HL-60/S4 treated with retinoic acid at 250 ng/mL for 4 days and 3 days (cell line): Measurements from ENCODE around the gene CAPZA1.
"Not testable (repeated sequence)": the region's sequence is repeated elsewhere in the genome, so short reads cannot be mapped to it uniquely, and the experiment has no call there.

Experiments
- in situ Hi-C: fragments of 300-500 bp; cut with MboI; formaldehyde crosslinking; loops from 2 replicates; pipeline ENCODE4 v1.7.0; 2022; ENCODE audit warnings: low sequenced_read_pairs

The CAPZA1 gene

DNA sequence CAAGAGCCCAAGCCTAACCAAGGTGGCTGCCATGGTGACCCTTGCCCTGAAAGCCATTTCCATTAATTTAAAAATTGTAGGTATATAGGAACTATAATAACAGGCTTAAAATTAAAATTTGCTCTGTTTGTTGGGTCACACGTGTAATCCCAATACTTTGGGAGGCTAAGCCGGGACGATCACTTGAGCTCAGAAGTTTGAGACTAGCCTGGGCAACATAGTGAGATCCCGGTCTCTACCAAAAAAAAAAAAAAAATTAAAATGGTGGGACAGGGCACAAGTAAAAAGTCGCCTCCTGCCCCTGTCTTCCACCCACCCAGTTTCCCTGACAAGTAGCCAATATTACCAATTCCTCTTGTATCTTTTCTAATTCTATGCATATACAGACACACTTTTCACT, 6.6 kb downstream of the CAPZA1 start:
- in situ Hi-C loops = no loop called here

DNA sequence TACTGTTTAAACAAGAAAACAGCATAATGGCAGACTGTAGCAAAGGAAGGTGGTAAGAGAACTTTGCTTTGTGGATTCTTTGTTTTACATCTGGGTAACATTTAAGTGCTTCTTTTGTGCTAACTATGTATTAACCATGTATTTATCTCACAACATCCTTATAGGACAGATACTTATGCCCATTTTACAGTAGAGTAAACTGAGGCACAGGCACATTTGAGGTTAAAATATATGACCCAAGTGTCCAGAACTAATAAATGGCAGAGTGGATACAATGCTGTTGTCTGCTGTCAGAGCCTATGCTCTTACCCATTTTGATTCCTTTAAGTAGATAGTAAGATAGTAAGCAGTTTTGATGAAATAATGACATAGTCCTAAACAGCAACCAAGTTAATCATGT, 7.3 kb downstream of the CAPZA1 start:
- in situ Hi-C loops = no loop called here

DNA sequence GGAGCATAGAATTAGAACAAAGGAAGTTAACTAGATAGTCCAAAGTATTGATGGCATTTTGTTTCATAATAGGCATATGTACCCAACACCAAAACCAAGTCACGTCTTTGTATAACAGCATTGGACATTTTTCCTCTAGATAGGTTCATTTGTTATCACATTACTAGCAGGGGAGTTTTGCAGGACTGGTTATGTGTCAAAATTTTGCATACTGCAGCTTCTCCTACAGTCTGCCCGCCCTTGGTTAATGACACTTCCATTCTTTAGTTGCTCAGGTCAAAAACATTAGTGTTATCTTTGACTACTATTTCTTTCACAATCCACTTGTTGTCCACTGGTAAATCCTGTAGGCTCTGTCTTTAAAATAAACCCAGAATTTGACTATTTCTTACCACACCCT, 8.9 kb downstream of the CAPZA1 start:
- in situ Hi-C loops = no loop called here

DNA sequence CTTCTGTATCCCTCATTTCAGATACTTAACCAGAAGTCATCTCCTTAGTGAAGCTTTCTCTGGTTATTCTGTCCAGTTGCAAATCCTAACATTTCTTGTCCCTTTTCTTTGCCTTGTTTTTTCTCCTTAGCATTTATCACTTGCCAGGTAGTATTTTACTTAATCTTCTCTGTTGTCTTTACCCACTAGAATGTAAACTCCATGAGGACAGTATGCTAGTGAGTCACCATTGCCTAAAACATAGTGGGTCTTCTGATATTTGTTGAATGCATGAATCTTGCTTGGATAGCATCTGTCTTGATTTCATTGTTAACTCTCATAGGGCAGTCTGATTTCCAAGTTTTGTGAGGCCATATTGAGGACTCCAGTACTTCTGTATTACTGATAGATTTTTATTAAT, 9.6 kb downstream of the CAPZA1 start:
- in situ Hi-C loops = no loop called here

DNA sequence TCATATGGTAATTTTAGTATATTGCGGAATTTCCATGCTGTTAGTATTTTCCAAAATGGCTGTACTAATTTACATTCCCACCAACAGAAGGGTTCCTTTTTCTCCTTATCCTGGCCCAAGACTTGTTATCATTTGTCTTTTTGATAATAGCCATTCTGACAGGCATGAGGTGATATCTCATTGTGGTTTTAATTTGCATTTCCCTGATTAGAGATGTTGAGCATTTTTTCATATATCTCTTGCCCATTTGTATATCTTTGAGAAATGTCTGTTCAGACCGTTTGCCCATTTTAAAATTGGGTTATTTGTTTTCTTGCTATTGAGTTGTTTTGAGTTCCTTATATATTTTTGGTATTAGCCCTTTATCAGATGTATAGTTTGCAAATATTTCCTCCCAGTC, 14.0 kb downstream of the CAPZA1 start:
- in situ Hi-C loops = no loop called here

DNA sequence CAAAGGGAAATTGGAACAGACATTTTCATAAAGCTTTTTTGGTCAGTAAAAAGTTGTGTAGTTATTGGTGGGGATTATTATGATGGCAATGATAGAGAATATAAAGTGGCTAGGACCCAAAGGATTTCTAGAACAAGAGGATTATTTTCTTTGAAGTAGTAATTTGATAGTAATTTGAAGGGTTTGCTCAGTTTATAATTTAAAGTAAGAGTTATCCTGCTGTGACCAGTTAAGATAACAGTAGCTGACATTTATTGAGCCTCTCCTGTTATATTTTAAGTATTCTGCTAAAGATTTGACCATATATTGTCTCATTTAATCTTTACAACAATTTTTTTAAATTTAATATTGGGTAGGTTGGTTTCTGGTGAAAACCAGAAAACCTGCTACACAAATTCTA, 14.7 kb downstream of the CAPZA1 start:
- in situ Hi-C loops = no loop called here

DNA sequence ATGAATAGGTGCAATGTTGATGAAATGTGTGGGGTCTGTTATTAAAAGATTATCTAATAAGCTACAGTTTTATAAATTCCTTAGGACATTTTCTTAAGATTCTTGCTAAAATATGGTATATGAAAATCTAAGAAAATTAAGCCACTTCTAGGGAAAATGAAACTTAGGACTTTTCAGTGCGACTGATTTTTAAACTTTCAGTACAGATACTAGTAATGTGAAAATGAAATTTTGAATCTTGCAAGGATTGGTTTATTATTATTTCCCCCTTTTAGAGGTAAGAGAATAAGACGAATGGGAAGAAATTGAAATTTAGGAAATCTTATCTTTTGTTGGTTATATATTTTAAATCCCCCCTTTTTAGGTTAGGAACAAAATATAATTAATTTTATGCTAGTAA, 16.4 kb downstream of the CAPZA1 start:
- in situ Hi-C loops = no loop called here

DNA sequence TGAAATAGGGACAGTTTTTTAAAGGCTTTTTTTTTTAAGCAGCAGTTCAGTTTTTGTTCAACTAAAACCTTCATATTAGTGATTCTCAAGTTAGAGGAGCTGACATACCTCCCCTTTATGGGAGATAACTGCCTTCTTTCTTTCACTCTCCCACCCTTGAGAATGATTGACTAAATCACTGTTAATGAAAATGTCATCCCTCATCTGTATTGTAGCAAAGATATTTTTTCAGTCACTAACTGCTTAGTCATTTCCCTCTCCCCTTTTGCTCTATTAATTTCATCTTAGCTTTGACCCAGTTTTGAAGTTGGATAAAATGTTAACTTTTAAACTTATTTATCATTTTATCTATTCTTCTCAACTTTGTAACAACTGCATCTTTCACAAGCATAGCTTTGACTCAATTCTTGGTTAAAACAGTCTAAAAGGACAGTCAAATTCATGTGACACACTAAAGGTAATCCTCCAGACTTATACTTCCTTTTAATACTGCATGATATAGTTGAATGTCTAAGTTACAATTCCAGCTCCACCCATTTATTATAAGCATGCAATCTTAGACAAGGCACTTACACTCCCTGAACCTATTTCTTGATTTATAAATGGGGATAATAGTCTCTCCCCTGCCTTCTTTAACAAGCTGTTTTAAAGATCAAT, 17.1 kb downstream of the CAPZA1 start:
- in situ Hi-C loops = no loop called here

DNA sequence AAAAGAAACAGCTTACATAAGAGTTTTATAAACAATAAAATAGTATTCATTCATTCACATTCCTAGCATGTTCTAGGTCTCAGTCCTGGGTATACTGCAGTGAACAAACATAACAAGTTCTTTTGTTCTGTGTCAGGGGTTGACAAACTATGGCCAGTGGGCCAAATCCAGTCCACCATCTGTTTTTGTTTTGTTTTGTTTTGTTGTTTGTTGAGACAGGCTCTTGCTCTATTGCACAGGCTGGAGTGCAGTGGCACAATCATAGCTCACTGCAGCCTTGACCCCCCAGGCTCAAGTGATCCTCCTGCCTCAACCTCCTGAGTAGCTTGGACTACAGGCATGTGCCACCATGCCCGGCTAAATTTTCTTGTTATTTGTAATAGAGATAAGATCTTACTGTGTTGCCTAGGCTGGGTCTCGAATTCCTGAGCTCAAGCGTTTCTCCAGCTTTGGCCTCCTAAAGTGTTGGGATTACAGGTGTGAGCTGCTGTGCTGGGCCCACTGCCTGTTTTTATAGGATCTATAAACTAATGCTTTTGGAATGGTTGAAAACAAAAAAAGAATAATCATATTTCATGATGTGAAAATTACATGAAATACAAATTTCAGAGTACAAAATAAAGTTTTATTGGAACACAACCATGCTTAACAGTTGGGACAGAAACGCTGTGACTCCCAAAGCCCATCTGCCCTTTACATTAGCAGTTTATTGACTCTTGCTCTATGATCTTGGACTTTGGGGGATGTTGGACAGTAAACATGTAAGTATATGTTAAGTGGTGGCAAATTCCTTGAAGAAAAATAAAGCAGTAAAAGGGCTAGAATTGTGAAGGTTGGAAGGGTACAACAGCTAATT, 17.9 kb downstream of the CAPZA1 start:
- in situ Hi-C loops = no loop called here

DNA sequence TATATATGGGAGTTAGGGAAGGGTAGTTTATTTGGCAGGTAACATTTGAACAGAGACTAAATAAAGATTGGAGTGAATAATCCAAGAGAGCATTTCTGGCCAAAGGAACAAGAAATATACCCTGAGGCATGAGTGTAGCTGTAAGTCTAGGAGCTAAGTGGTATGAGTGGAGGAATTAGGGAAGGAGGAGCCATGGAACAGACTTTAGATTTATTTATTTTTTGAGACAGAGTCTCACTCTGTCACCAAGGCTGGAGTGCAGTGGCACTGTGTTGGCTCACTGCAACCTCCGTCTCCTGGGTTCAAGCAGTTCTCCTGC, 18.4 kb downstream of the CAPZA1 start:
- in situ Hi-C loops = no loop called here

DNA sequence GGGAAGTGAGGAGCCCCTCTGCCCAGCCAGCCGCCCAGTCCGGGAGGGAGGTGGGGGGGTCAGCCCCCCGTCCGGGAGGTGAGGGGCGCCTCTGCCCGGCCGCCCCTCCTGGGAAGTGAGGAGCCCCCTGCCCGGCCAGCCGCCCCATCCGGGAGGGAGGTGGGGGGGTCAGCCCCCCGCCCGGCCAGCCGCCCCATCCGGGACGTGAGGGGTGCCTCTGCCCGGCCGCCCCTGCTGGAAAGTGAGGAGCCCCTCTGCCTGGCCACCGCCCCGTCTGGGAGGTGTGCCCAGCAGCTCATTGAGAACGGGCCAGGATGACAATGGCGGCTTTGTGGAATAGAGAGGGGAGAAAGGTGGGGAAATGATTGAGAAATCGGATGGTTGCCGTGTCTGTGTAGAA, 20.8 kb downstream of the CAPZA1 start:
- in situ Hi-C loops = not testable (repeated sequence)

DNA sequence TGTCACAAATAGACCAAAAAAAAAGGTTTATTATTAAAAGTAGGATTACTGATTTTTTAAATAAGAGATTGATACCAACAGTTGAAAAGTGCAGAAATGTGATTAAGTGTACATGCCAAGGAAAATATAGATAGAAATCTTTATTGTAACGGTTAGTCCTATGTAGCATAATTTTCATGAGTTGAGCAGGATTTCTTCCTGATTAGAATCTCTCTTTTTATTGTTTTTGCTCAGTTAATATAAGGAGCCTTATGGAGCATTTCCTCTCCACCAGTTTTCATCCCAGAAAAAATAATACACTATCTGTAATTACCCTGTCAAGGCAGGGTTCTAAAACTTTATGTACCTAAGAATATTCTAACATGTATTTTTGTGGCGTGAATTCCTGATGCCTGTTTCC, 23.4 kb downstream of the CAPZA1 start:
- in situ Hi-C loops = no loop called here

DNA sequence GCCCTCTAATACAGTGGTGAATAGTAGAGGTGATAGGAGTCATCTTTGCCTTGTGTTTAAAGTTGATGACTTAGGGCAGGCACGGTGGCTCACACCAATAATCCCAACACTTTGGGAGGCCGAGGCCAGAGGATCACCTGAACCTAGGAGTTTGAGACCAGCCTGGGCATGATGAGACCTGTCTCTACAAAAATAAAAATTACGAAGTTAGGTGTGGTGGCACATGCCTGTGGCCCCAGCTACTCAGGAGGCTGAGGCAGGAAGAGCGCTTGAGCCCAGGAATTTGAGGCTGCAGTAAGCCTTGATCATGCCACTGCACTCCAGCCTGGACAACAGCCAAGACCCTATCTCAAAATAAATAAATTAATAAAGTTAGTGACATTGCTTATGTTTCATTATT, 26.6 kb downstream of the CAPZA1 start:
- in situ Hi-C loops = no loop called here

DNA sequence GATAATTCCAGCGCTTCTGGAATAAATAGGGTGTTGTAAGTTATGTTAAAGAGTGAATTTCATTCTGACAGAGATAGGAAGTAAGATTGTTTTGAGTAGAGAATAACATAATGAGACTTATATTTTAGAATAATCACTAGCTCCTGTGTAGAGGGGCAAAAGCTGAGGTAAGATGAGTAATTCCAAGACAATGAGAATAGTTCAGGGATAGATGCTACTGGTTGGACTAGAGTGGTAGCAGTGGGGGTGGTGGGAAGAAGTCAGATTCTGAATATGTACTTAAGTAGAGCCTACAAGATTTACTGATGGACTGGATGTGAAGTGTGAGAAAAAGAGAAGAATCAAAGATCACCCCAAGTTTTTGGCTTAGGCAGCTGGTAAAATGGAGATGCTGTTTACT, 31.6 kb downstream of the CAPZA1 start:
- in situ Hi-C loops = no loop called here

DNA sequence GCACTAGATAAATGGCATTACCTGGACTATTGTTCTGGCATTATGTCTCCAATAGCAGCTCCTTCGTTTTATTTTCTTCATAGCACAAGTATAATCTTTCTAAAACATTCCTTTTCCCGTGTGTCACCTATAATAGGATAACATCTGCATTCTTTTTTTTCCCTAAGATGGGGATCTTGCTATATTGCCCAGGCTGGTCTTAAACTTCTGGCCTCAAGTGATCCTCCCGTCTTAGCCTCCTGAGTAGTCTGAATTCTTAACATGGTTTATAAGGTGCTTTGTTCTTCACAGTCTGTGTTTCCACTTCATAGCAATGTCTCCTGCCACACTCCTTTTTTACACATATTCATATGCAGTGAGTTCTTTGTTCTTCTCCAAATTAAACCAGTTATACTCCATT, 46.2 kb downstream of the CAPZA1 start:
- in situ Hi-C loops = no loop called here

DNA sequence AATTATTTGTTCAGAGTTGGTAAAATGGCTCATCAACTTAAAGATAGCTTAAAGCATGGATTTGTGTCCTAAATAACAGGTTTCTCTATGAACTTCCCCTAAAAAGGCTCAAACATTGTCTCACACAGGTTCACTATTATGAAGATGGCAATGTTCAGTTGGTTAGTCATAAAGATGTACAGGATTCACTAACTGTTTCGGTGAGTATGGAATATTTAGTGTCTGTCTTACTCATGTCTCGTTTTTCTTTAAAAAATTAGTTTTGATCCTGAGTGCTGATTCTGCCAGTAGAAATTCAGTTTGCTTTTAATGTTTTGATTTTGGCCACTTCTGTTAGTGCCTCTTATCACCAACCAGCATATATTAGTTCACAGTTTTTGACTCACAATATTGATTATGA, 47.3 kb downstream of the CAPZA1 start:
- in situ Hi-C loops = no loop called here

DNA sequence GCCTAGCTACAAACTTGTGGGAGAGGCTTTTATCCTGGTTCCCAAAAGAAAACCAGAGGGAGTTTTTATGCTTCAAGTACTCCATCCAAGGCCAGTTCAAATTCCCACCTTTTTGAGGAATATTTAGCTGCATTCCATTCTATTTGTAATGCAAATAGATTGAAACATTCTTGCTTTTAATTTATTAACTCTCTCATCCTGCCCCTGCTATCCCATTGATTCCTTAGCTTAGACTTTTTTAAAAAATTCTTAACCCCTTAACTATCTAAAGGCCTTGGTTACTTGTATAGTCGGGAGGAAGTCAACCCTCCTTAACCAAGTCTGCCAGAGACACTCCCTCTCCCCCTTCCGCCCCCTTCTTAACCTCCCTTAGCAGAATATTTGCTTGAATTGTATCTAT, 52.4 kb downstream of the CAPZA1 start:
- in situ Hi-C loops = no loop called here

DNA sequence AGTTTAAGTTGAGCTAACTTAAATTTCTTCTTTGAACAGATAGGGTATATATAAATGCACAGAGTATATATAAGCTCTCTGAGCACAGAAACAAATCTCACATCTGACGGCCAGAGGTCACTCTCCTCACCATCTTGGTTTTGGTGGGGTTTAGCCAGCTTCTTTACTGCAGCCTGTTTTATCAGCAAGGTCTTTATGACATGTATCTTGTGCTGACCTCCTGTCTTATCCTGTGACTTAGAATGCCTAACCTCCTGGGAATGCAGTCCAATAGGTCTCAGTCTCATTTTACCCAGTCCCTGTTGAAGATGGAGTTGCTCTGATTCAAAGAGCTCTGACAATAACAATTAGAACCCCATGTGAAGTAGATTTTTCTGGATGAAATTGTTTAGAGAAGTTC, 53.2 kb downstream of the CAPZA1 start:
- in situ Hi-C loops = no loop called here

DNA sequence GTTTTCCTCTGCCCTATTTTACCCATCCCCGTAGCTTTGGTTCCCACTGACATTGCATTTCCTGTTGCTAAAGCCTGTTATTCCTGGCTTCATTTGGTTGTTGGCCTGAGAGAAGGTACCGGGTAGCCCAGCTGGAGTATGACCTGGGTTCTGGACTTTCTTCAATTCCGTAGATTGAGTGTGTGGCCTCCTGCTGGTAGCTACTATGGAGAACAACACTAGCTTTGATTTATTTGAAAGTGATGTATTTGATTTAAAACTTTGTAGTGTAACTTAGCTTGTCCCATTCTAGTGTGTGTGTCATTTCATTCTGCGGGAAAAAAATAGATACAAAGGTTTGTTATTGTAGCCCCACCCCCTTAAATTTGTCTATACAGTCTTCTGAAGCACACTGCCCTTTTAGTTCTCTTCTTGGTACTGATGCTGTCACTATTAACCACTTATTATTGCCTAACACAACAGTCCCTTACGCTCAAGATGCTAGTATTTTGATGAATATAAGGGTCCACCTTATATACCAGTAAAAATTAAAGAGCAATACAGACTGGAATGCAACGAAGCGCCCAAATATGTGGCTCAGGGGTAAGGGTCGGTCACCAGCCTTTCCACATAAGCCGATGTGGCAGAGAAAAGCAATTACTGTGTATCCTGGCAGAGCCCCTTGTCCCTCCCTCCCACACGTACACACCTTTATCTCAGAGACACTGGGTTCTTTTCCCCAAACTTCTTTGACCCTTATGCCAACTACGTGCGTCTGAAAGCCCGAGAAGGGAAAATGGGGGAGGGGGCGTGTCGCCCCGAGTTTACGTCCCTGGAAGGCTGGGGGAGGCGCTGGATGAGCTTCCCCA, 54.2 kb downstream of the CAPZA1 start:
- in situ Hi-C loops = no loop called here

DNA sequence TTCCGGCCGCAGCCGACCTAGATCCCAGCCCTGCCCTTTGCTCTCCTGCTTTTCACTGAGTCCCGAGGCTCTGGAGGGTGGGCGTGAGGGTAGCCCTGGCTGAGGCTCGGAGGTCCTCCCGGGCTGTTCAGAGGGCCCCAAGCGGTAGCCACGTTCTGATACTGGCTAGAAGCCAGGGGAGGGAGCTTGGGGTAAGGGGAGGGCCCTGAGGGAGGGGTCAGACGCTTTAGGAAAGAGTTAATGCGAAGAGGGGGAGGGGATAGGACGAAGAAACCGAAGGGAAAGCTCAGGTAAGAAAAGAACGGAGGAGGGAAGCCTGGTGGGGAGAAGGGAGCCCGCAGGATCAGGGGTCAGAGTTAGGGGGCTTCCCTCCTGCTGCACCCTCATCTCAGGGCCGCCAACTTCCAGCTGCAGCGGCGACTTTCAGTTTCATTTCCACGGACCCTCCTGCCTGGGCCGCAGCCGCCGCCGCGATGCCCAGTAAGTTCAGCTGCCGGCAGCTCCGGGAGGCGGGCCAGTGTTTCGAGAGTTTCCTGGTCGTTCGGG, 54.9 kb downstream of the CAPZA1 start, which contains the start of gene MOV10:
Gene MOV10 (plus strand): TSS at position 220 of the 546 bp plus-strand sequence. CDS start 254 bp downstream, at position 474.
- in situ Hi-C loops = no loop called here

DNA sequence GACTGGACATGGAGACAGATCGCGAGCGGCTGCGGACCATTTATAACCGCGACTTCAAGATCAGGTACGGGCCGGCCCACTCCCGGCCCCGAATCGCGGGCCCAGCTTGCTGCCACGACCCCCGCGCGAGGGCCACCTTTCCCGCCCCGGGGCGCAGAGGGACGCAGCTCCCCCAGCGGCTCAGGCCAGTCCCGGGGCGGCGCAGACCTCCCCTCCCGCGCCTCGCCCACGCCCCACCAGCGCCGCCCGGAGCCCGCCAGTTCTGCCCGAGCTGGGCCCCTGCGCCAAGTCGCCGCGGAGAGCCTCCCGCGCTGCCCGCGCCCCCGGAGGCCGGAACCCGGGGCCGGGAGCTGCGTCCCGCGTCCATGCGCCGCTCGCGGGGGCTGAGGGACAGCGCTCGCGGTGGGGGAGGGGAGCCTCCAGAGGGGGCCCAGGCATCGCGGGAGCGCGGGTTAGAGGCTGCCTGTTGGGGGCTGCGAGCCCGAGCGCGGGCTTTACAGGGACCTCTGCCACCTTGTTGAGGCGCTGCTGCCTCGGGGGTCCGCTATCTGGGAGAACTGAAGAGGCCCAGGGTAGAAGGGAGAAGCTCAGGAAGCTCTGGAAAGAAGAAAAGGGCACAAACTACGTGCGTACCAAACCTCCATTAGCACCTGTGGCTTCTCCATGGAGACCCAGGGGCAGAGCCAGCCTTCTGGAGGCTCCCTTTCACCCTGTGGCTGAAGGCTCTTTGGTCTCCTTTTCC, 55.5 kb downstream of the CAPZA1 start:
- in situ Hi-C loops = no loop called here
